KBM-7 (cell line): ENCODE data around the gene ITIH2.
A peak's percentile ranks its signal among the peaks of the same experiment; 100 is the strongest.

Experiments used
- DNase-seq: peaks from one replicate; pipeline ENCODE4 v3.0.0-alpha.2; 2015
- in situ Hi-C: fragments of 300-500 bp; cut with MboI; formaldehyde crosslinking; loops from 2 replicates; pipeline ENCODE4 v1.14.3; 2020; ENCODE audit warnings: low sequenced_read_pairs, low pct_unique_long_range_greater_than_20kb, mixed read lengths

Gene ITIH2

DNA sequence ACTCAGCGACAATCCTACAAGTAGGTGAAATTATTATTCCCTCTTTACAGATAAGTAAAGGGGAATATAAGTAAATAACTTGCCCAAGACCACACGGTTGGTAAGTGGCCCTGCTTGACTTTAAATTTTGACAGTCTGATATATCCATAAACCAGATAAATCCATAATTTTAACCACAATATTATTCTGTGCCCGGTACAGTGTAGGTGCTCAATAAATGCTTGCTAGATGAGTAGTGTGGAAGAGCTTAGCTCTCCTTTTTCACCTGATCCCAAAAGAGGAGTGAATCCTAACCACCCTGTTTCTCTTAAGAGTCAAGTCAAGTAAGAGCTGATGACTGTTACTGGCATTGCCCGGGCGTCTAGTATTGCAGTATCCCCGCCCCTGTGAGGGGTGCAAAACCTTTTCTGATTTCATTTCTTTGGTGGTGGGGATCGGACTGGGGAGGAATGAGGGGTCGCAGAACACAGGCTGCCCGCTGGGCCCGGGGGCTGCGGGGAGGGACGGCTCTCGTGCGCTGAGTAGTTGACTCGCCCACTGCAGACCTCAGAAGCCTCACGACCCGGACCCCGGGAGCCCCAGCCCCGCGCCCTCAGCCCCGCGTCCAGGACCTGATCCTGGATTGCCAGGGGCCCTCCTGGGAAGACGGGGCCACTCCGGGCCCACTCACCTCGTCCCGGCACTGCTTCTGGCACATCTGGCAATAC is 84.2 kb downstream of the ITIH2 start:
- in situ Hi-C loops, result no loop called here
- no peak for DNase-seq

DNA sequence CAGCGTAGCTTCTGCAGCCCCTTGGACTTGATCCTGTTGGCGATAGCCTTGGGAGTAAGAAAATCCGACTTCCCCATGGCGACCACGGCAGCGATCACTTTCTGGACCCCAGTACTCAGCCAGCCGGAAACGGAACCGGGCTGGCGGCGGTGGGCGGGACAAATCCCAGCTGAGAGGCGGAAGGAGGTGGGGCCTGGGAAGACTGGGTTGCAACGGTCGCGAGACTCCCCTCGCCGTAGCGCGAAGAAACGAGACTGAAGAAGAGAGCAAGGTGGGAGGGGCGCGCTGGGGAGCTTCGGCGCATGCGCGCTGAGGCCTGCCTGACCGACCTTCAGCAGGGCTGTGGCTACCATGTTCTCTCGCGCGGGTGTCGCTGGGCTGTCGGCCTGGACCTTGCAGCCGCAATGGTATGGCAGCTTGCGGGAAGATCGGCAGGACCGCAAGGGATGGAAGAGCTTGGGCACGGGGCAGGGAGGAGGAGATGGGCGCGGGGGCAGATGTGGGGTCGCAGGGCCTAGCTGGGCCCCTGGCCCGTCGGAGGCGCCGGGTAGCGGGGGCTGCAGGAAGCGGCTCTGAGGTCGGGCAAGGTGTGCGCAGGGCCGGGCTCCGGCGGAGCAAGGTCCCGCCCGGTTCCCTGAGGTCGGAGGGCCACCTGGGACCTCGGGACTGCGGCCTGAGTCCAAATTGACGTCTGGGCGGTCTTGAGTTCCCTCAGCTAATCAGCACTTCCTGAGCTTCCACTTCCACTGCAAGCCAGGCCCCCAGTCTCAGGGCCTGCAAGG is 84.9 kb downstream of the ITIH2 start, which contains the start of the genes ATP5F1C and KIN:
ATP5F1C (plus strand) TSS at position 321 of the 782 bp plus-strand sequence; CDS start at position 352, 31 bp downstream.
KIN (minus strand) TSS at position 137 of the 782 bp plus-strand sequence; CDS start at position 77, 60 bp downstream.
- peak; percentile 96 for DNase-seq
- in situ Hi-C loops, result no loop called here

GRCh38 chr10:7788639-7789286 is 85.6 kb downstream of the ITIH2 start:
- DNase-seq, result no peak
- in situ Hi-C loops, result no loop called here

GRCh38 chr10:7789390-7789789 is 86.3 kb downstream of the ITIH2 start:
- in situ Hi-C loops, result no loop called here
- no peak for DNase-seq

DNA sequence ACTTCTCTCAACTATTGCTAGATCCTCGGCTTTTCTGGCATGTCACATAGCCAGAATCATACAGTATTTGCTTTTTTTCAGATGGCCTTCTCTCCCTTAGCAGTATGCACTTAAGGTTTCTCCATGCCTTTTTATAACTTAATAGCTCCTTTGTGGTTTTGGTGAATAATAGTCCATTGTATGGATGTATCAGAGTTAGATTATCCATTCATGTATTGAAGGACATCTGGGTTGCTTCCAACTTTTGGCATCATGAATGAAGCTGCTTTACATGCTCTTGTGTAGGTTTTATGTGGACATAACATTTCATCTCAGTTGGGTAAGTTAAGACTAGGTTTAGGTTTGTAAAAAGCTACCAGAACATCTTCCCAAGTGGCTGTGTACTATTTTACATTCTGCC is 89.4 kb downstream of the ITIH2 start:
- in situ Hi-C loops, result no loop called here
- DNase-seq, result no peak

DNA sequence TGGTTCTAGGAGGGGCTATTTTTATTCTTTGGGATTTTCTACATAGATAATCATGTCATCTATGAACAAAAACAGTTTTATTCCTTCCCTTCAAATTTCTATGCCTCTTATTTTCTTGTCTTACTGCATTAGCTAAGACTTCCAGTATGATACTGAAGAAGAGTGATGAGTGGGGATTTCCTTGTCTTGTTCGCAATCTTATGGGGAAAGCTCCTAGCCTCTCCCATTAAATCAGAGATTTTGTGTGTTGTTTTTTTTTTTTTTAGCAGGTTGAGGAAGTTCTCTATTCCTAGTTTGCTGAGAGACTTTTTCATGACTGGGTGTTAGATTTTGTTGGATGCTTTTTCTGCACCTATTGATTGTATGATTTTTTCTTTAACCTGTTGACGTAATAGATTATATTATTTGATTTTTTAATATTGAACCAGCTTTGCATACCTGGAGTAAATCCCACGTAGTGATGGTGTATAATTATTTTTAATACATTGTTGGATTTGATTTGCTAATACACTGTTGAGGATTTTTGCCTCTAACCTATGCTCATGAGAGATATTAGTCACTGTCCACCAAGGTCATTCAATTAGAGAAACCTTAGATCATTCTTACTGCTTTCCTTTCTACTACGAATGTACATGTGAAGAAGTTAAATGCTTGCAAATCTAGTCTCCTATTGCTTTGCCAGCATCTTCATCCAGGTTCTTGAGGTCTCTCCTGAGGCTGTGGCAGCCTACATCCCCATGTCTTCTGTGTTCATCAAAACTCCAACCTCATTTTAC is 91.3 kb downstream of the ITIH2 start:
- in situ Hi-C loops, result no loop called here
- DNase-seq, result no peak

- DNase-seq, result no peak
- in situ Hi-C loops, result no loop called here
Observed at GRCh38 chr10:7795605-7796004, 92.5 kb downstream of the ITIH2 start.

DNA sequence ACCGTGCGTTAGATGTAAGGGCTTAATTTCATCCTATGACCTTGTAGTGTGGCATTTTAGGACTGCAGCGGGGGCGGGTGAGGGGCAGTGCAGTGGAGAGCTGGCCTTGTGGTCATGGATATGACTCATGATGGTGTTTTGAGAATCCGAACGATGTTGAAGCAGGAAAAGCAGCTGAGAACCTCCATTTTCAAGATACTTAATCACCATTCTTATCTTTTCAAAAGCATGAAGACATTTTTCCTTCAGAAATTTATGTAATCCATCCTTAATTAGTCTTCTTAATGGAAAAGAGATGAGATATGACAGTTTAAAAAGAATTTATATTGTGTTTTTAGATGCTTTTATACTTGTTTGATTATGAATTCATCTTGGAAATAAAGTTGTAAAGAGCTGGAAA is 94.5 kb downstream of the ITIH2 start:
- no peak for DNase-seq
- in situ Hi-C loops, result no loop called here
